ENCODE results near the gene VWA8.
"Not testable (repeated sequence)": the region's sequence is repeated elsewhere in the genome, so short reads cannot be mapped to it uniquely, and the experiment has no call there.

VWA8 gene

DNA sequence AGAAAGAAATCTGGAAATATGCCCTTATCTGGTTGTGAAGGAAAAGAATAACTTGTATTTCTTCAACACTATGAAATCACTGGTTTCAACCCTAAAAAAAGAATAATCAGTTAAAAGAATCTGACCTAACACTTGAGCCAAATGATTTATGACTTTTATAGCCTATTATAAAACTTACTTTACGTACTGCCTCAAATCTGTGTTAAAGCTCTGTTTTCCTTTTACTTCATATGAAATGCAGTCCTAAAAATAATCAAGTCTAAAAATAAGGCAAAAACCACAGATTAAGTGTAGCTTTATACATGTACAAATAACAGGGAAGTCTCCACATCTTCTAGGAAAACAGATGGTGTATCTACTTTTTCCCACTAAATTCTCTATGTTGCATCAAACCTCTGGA is 101.3 kb downstream of the VWA8 start:
- no peak for DNase-seq (ENCODE audit: low read depth in 1 of 2, low spot score in 1 of 2)

DNA sequence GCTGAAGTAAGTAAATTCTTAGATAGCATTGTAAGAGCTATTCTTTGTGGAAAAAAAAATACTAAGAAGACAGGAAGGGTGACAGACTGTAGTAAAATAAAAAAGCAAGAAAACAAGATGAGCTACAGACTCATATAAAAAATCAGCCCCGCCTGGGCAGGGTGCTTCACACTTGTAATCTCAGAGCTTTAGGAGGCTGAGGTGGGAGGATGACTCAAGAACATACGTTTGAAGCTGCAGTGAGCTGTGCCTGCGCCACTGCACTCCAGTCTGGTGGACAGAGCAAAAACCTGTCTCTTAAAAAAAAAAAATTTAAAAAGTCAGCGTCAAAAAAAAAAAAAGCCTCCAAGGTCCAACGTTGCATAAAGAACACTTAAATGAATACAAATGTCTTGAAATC is 102.1 kb downstream of the VWA8 start:
- no peak for DNase-seq (ENCODE audit: low read depth in 1 of 2, low spot score in 1 of 2)

DNA sequence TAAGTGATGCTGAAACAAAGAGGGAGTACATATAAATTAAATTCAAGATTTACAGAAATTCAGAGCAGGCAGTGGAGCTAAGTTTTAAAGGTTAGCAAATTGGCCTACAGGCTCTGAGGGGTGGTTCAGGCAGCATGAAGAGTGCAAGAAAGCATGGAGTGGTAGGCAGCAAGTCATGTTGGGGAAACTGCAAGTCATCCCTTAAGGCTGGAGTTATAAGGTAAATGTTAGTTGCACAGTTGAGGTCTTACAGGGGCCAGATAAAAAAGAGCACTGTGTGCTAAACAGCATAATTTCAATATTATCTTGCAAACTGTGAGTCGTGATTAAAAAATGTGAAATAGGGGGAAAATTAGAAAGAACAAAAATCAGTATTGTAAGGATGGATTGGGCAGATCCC is 106.2 kb downstream of the VWA8 start:
- no peak for DNase-seq (ENCODE audit: low read depth in 1 of 2, low spot score in 1 of 2)

DNA sequence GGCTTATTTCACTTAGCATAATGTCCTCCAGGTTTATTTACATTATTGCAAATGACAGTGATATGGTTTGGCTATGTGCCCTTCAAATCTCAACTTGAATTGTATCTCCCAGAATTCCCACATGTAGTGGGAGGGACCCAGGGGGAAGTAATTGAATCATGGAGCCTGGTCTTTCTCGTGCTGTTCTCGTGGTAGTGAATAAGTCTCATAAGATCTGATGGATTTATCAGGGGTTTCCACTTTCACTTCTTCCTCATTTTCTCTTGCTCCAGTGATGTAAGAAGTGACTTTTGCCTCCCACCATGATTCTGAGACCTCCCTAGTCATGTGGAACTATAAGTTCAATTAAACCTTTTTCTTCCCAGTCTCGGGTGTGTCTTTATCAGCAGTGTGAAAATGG is 109.6 kb downstream of the VWA8 start:
- DNase-seq (ENCODE audit: low read depth in 1 of 2, low spot score in 1 of 2) = no peak

DNA sequence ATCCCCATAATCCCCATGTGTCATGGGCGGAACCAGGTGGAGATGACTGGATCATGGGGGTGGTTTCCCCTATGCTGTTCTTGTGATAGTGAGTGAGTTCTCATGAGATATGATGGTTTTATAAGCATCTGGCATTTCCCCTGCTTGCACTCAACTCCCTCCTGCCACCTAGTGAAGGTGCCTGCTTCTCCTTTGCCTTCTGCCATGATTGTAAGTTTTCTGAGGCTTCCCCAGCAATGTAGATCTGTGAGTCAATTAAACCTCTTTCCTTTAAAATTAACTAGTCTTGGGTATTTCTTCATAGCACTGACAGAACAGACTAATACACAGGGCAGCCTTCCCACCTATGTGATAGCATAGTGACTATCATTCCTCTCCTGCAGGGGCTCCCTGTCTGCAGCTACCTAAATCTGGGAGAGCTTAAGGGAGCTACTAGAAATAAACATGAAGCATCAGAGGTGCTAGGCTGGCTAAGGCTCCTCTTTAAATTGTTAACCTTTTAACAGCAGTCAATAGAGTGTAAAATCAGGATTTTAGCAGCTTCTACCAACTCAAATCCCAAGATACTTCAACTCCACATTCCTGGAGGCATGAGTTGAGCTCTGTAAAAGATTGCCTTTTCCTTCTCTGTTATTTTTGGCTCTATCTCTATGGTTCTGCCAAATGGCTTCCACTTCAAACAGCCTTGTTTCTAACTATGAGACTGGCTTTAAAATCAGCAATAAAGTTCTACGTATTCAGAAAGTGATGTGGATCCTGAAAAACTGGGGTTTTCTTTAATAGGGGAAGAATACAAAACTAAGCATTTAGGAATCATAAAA is 112.3 kb downstream of the VWA8 start:
- DNase-seq (ENCODE audit: low read depth in 1 of 2, low spot score in 1 of 2) = no peak

DNA sequence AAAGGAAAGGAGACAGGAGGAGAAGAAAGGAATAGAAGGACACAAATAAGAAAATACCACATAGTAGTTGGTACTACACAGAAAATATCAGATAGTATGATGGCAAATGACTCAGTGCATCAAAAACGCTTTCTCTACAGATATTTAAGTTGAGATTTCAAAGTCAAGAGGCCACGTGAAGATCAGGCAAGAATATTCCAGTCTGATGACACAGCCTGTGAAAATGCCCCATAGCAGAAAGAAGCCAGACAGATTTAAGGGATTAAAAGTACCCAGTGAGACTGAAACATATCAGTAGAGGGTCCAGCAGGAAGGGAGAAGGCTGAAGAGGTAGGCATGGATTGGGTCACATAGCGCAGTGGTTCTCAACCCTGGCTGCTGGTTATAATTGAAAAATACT is 113.7 kb downstream of the VWA8 start:
- DNase-seq (ENCODE audit: low read depth in 1 of 2, low spot score in 1 of 2) = no peak

DNA sequence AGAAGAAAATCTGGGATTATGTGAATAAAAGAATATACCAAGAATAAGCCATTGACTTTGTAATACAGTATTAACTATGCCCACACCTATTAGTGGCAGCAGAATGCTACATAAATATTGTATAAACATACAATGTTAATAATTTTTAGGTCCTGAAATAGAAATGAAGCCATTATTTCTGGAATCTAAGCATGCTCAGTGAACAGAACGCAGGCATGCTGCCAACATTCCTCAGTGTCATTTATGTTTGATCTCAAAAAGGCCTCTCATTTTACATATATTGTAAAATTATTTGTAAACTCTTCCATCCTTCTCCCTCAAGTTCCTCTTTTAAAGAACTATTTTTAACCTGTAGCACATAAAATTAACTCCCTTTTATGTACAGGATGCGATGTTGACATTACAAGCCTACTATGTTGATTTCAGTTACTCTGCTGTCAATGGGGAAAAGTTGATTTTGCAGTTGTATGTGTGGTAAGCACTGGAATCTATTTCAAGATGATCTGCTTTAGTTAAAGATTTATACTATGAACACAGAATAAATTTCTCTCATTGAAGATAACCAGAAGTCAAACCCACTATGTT is 118.8 kb downstream of the VWA8 start:
- DNase-seq (ENCODE audit: low read depth in 1 of 2, low spot score in 1 of 2) = no peak

DNA sequence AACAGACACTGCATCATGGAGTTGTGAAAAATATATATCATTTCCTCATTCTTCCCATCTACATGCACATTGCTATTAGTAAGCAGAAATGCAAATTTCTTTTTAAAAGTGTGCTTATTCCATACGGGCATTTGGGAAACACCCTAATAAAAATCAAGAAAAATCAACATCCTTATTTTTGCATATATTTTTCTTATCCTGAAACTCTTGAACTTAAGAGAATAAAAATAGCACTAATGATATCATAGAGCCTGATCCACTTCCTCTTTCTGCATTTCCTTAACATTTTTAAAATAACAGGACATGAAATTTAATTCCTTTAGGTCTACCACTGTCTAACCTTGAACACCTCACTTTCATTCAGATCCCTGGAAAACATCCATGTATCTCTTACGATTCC is 123.3 kb downstream of the VWA8 start:
- DNase-seq (ENCODE audit: low read depth in 1 of 2, low spot score in 1 of 2) = no peak

DNA sequence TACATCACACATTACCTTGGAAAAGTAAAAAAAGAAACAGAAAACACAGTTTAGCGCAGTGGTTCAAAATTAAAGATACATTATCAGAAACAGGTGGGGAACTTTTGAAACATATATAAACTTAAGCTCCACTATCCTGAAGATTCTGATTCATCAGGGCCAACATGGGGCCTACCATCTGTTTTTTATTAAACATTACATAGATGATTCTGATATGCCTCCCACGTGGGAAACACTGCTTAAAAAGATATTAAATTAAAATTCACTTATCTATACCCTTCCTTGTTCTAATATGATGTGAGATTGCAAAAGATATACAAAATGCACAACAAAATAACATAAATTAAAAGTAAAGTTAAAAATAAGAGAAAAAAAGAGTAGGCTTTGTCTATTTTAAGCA is 125.0 kb downstream of the VWA8 start:
- DNase-seq (ENCODE audit: low read depth in 1 of 2, low spot score in 1 of 2) = no peak

DNA sequence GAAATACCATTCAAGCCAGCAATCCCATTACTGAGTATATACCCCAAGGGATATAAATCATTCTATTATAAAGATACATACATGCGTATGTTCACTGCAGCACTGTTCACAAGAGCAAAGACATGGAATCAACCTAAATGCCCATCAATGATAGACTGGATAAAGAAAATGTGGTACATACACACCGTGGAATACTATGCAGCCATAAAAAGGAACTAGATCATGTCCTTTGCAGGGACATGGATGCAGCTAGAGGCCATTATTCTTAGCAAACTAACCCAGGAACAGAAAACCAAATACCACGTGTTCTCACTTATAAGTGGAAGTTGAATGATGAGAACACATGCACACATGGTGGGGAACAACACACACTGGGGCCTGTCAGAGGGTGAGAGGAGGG is 126.2 kb downstream of the VWA8 start:
- DNase-seq (ENCODE audit: low read depth in 1 of 2, low spot score in 1 of 2) = not testable (repeated sequence)

DNA sequence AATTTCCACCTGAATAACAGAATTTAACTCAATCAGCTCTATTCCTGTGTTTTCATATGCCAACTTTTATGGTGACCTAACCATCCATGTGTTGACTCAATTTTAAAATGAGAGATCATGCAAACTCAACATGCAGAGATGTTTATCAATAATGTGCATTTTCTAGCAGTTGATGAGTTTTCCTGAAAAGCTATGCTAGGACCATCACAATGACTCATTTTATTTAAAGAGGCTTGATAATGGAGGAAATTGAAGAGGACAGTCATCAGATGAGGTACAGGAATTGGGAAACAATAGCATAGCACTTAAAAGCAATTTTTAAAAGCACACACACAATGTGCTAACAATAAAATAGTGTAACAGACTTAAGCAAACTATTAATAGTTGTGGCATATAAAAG is 127.1 kb downstream of the VWA8 start:
- DNase-seq (ENCODE audit: low read depth in 1 of 2, low spot score in 1 of 2) = no peak

DNA sequence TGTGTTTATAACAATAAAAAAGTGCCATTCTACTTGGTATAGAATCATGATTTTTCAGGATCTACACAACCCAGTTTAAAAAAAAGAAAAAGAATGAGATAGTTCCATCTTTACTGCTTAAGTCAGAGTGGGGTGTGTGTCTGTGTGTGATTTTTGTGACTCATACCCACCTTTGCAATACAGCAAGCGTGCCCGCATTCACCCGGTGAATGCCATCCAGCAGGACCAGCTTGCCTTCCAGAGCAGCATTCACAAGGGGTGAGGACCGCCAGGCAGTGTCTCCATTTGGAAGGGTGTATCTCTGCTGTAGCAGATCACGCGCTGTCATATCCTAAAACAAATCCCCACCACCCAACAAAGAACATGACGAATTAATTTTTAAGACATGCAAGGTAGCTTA is 127.7 kb downstream of the VWA8 start:
- DNase-seq (ENCODE audit: low read depth in 1 of 2, low spot score in 1 of 2) = no peak

DNA sequence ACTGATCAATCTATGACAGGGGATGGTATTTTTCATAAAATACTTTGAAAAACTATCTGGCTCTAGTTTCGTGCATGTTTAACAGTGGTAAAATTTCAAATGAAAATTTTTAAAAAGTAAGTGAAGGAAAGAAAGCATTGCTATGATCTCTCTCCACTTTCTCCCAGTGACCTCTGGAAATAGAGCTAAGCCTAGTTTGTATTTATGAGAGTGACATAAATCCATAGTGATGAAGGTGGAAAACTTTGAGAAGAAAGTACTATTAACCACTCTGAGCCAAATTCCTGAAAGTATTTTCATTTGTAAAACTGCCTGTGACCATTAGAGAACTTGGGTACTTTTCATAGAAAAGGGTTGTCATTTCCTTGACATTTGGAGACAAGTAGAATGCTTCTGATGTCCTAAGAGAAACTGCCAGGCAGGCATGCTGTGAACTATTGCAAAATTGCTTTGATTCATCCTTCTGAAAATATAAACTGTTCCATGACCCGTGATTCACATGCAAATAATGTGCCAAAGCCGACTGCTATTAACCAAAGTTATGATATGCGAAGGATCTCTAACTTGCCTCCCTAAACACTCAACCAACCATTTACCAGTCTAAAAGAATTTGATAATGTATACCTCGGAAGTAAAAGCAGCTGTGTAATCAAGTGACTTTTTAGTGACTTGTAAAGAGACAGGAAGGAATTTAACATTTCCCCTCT is 133.2 kb downstream of the VWA8 start:
- DNase-seq (ENCODE audit: low read depth in 1 of 2, low spot score in 1 of 2) = no peak

DNA sequence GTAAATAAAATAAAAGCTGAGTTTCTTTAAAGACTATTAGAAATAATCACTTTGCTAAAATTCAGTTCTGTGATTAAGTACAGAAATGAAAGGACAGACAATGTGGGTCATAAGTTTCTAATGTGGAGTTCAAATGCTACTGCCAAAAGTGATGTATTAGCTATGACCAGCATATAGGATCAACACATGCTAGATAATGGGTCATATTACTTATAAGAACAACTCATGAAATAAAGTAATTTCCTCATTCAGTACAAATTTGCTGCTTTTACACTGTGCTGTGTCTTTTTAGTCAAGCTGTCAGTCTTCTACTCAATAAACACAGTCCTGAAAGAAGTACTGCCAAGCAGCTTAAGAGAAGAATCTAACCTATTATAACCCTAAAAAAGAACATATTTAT is 135.2 kb downstream of the VWA8 start:
- DNase-seq (ENCODE audit: low read depth in 1 of 2, low spot score in 1 of 2) = no peak

DNA sequence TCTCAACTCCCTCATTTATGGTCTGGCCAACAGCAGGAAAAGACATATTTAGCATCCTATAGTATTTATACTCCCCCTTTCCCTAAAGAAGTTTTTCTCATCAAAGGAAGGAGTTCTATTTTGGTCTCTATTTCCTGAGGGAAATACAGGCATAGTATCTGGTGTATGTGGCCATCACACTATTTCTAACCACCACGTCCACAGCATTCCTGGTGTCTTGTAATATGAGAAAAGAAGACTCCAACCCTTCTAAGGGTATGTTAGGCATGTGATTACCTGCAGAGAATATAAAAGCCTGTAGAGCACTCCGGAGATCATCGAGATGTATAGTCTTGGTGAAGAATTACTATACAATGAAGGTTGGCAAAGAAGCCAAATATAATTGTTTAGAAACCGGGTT is 137.4 kb downstream of the VWA8 start:
- no peak for DNase-seq (ENCODE audit: low read depth in 1 of 2, low spot score in 1 of 2)

DNA sequence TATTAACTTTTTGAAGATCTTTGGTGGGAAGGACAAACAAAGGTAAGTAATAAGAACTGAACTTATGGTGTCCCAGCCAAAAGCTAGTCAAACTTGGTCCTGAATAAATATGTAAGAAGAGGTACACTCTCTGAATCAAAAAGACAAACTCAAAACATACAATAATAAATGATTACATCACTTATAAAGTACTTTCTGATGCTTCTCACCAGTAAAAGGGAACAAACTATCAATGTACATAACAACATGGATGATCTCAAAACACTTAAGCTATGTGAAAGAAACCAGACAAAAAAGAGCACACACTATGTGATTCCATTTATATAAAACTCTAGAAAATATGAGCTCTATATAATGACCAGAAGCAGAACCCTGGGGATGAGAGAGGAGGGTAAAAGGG is 138.3 kb downstream of the VWA8 start:
- DNase-seq (ENCODE audit: low read depth in 1 of 2, low spot score in 1 of 2) = no peak

DNA sequence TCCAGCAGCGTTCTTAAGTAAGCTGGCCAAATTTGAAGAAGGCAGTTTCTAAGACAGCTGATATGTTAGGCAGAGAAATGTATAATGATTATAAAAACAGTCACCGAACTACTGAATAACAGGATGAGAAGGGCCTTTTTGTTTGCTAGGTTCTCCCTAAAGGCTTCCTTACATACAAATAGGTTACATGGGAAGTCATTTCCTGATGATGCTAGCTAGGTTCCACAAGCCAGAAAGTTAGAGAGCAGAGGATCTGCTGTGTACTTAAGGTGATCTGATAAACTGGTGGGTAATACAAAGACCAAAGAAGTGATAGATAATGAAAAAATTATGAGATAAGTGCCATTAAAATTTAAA is 139.7 kb downstream of the VWA8 start:
- no peak for DNase-seq (ENCODE audit: low read depth in 1 of 2, low spot score in 1 of 2)

DNA sequence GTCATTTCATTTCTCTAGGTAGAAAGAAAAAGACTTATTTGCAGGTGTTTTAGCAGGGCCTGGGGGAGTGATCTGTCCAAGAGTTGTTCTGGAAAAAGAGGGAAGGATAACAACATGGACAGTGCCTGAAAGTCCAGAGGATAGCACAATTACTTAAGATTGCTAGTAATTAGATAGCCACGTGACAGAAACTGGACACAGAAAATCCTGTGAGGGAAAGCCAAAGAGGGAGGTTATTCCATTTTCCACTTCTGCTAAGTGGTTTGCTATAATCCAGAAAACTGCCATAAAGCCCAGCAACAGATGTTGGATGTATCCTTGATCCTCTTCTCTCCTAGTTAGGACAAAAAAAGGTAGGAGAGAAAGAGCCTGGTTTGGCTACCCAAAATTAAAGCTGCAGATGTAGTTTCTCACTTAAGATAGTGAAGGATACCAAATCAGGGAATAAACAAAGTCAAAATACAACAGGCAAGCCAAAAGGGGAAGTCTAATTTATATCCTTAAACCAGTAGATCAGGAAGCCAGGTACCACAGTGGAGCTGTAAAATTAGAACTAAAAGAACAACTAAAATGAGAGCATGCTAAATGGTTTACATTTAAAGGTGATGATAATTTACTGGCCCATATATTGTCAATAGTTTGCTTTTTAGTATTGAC is 140.2 kb downstream of the VWA8 start:
- no peak for DNase-seq (ENCODE audit: low read depth in 1 of 2, low spot score in 1 of 2)

DNA sequence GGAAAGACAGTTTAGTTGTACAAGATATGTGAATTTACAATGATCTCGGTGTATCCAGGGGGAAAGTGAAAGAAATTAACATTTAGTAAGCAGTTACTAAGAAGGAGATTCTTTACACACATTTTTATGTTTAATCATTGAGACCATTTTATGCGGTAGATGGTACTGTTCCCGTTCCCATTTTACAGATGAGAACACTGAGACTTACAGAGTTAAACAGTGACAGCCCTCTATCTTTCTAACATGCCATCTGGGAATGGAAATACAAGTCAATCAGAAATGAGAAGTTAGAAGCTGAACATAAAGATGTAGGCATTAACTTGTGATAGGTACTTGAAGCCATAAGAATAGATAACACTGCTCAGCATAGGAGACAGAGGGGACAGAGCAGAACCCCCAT is 144.9 kb downstream of the VWA8 start:
- DNase-seq (ENCODE audit: low read depth in 1 of 2, low spot score in 1 of 2) = no peak

DNA sequence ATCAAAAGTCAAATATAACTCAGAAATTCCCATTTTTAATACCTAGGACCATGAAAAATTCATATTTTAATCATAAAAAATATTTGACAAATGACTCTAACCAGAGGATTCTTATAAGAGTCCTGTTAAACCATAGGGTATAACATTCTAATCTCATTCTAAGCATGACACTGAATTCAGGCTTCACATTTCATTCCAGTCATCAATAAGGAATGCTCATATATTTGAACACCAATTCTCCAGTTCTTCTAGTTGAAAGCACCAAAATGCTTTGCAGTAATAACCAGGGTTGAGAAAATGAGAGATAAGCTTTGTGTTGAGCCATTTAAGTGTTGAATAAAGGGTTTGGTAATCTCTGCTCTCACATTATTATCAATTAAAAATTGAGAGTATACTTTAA is 147.5 kb downstream of the VWA8 start:
- DNase-seq (ENCODE audit: low read depth in 1 of 2, low spot score in 1 of 2) = no peak

DNA sequence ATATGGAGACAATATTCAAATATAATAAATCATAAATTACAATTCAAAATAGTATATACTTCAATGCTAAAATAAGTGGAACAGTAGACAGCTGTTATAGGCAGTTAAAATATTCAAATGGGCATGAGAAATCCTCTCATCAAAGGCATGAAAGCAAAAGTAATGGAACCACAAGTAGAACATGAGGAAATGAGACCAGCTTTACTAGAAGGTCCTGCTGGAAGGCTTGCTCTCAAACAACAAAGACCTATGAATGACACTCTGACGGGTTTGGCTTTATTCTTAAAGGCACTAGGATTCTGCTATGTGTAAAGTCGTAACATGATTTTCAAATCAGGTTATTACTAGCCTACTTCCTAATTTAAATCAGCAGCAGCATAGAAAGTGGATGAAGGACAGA is 148.1 kb downstream of the VWA8 start:
- DNase-seq (ENCODE audit: low read depth in 1 of 2, low spot score in 1 of 2) = no peak

DNA sequence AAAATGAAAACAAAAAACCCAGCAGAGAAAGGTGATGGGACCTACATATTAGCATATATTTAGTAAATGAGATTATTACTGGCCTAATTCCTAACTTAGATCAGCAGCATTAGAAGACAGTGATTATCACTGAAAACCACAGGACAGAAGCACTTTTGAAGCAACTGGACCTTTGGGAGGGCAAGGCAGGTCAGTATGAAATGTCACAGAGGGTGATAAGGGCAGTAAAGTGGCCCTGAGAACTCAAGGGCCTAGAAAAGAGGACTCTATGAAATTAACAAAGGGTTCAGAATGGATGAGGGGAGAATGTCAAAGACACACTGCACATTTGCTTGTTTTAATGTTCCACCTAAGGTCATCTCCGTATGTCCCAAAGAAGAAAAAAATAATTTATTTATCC is 148.7 kb downstream of the VWA8 start:
- no peak for DNase-seq (ENCODE audit: low read depth in 1 of 2, low spot score in 1 of 2)
